ENCODE data around the gene AP4M1. TPM values are rescaled to one million over a fixed set of nuclear protein-coding genes. Genes with fewer than 3 reads are reported as not detected.

The AP4M1 gene
- total RNA-seq, 2 donors from 2014 or later: 26.3 to 31.5 TPM

GRCh38 chr7:100093498-100093897 is 7.9 kb upstream of the AP4M1 start:
- Histone ChIP-seq H3K4me1 (ENCODE audit: control insufficient read depth, insufficient read depth, low read length) (peaks cover under 1% of the 10 kb centered on the region), H3K9ac (ENCODE audit: extremely low read depth, low read length, poor library complexity, severe bottlenecking) (no peak overlapping the region), H3K27ac (ENCODE audit: low read depth, low read length) (no peak overlapping the region), H3K4me3 (ENCODE audit: low read length) (no peak overlapping the region), H3K27me3 (ENCODE audit: control insufficient read depth, insufficient read depth, low read length, poor library complexity, severe bottlenecking) (no peaks in the 10 kb centered on the region), H3K36me3 (ENCODE audit: control insufficient read depth, insufficient read depth, low read length) (peaks cover 82% of the 10 kb centered on the region), H3K9me3 (ENCODE audit: control insufficient read depth, low read length) (no peaks in the 10 kb centered on the region)
- H3K27ac Mint-ChIP-seq: peak overlapping the region; percentile 77
- WGBS, 2 experiments (ENCODE audit: insufficient coverage in 1 of 2, insufficient read length in 1 of 2): 91 to 93% methylated on average over 8 to 13 of the region's 13 CpGs
- peaks cover 80% of the 10 kb centered on the region for H3K36me3 Mint-ChIP-seq (ENCODE audit: low read depth)
- no peak for TF ChIP-seq CTCF (conservative IDR thresholded peaks at IDR 0.05)
- H3K27me3 Mint-ChIP-seq (ENCODE audit: insufficient read depth): no peaks in the 10 kb centered on the region
- peaks cover 9% of the 10 kb centered on the region for H3K4me1 Mint-ChIP-seq
- H3K4me3 Mint-ChIP-seq: no peak overlapping the region
- DNase-seq: peak; percentile 66
- H3K9me3 Mint-ChIP-seq: no peaks in the 10 kb centered on the region

DNA sequence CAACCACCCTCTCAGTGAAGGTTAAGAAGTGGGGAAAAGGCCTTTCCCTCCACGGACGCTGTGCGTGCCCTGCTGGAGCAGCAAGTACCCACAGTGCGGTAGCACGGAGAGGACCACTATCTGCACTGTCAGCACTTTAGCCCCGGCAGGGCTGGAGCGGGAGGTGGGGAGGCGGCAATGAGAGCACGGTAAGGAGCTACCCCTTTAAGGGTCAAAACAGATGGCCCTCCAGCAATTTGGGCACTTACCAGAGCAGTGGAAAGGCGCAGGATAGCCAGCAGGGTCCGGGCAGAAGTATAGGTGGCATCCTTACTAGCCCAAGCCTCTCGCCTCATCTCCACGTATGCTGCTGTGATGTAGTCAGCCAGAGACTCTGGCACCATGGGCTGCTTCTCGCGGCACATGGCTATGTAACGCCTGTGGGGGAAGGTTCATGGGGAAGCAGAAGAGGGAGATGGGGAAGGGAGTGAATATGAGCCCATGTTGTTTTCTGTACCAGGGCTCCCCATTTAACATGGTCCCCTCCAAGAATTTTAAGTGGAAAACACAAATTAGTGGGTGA is 7.4 kb upstream of the AP4M1 start:
- Histone ChIP-seq H3K27ac (ENCODE audit: low read depth, low read length) (no peak overlapping the region), H3K4me1 (ENCODE audit: control insufficient read depth, insufficient read depth, low read length) (peaks cover 6% of the 10 kb centered on the region), H3K4me3 (ENCODE audit: low read length) (no peak overlapping the region), H3K9me3 (ENCODE audit: control insufficient read depth, low read length) (no peaks in the 10 kb centered on the region), H3K9ac (ENCODE audit: extremely low read depth, low read length, poor library complexity, severe bottlenecking) (no peak overlapping the region), H3K27me3 (ENCODE audit: control insufficient read depth, insufficient read depth, low read length, poor library complexity, severe bottlenecking) (no peaks in the 10 kb centered on the region), H3K36me3 (ENCODE audit: control insufficient read depth, insufficient read depth, low read length) (peaks cover 88% of the 10 kb centered on the region)
- Mint-ChIP-seq H3K4me3 (no peak overlapping the region), H3K4me1 (peaks cover 14% of the 10 kb centered on the region), H3K27ac (peak overlapping the region; percentile 77), H3K36me3 (ENCODE audit: low read depth) (peaks cover 85% of the 10 kb centered on the region), H3K9me3 (no peaks in the 10 kb centered on the region), H3K27me3 (ENCODE audit: insufficient read depth) (no peaks in the 10 kb centered on the region)
- 89 to 97% methylated on average over 13 to 16 of the region's 16 CpGs for WGBS, 2 experiments (ENCODE audit: insufficient coverage in 1 of 2, insufficient read length in 1 of 2)
- TF ChIP-seq CTCF (conservative IDR thresholded peaks at IDR 0.05): no peak
- DNase-seq: no peak

DNA sequence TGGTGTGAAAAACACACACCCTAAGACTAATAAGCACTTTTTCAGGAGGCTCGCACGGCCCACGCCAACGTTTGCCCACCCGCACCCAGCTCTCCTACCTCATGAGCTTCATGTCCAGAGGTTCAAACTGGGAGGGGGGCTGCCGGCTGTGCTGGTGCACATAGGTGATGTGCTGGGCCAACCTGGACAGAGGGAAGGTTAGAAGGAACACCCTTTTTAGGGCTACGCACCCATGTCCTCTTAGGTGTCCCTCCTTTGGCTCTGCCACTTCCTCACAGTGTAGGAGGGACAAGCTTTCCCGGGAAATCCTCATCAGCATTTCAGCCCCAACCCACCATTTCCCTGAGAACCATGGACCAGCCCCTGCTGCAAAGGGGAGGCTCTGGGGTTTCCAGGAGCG is 6.2 kb upstream of the AP4M1 start:
- no peak for TF ChIP-seq CTCF (conservative IDR thresholded peaks at IDR 0.05)

More for the DNA sequence above, 6.2 kb upstream of the AP4M1 start:
- Histone ChIP-seq H3K9ac (ENCODE audit: extremely low read depth, low read length, poor library complexity, severe bottlenecking) (no peak overlapping the region), H3K9me3 (ENCODE audit: control insufficient read depth, low read length) (no peaks in the 10 kb centered on the region), H3K36me3 (ENCODE audit: control insufficient read depth, insufficient read depth, low read length) (peaks cover 98% of the 10 kb centered on the region), H3K27ac (ENCODE audit: low read depth, low read length) (no peak overlapping the region), H3K4me1 (ENCODE audit: control insufficient read depth, insufficient read depth, low read length) (peaks cover 6% of the 10 kb centered on the region), H3K27me3 (ENCODE audit: control insufficient read depth, insufficient read depth, low read length, poor library complexity, severe bottlenecking) (no peaks in the 10 kb centered on the region), H3K4me3 (ENCODE audit: low read length) (no peak overlapping the region)
- H3K9me3 Mint-ChIP-seq: no peaks in the 10 kb centered on the region
- no peak for DNase-seq
- peaks cover 97% of the 10 kb centered on the region for H3K36me3 Mint-ChIP-seq (ENCODE audit: low read depth)
- H3K27me3 Mint-ChIP-seq (ENCODE audit: insufficient read depth): no peaks in the 10 kb centered on the region
- peak overlapping the region; percentile 75 for H3K27ac Mint-ChIP-seq
- 97 to 98% methylated on average over 7 to 9 of the region's 9 CpGs for WGBS, 2 experiments (ENCODE audit: insufficient coverage in 1 of 2, insufficient read length in 1 of 2)
- peaks cover 17% of the 10 kb centered on the region for H3K4me1 Mint-ChIP-seq
- no peak overlapping the region for H3K4me3 Mint-ChIP-seq
